Hair follicle dermal papilla cell (primary cell): Measurements from ENCODE around the gene C1QTNF2. TPM values are rescaled to one million over a fixed set of nuclear protein-coding genes. Genes with fewer than 3 reads are reported as not detected.

Experiments
- small RNA-seq: library from RNA; depleted of rRNA; stranded (forward); fragments of <200 nt; gene quantifications from one replicate; pipeline ENCODE3, GENCODE V24; 2012
- total RNA-seq: library from RNA; depleted of rRNA; stranded (reverse); fragments of >200 nt; gene quantifications from 2 replicates; pipeline ENCODE4 v1.2.3, GENCODE V29; 2012

Gene C1QTNF2
- 0.49 and 0.73 TPM in 2 replicates for total RNA-seq

GRCh38 chr5:160369990-160370712 lies at the start of gene C1QTNF2:
Gene C1QTNF2, minus strand, starts transcription at chr5:160370626. Its CDS starts 15,615 bp downstream, at chr5:160355011.

GRCh38 chr5:160418561-160419457 lies 48.4 kb upstream of the C1QTNF2 start, which contains the start of gene SLU7:
Gene SLU7, minus strand, starts transcription at chr5:160419081. Its CDS starts 3,787 bp downstream, at chr5:160415294.

GRCh38 chr5:160399402-160400353 lies 29.3 kb upstream of the C1QTNF2 start, which contains the start of gene FAM200C:
Gene FAM200C, minus strand, starts transcription at chr5:160400054. Its CDS starts 4,564 bp downstream, at chr5:160395490.

GRCh38 chr5:160312134-160312959 lies 58.1 kb downstream of the C1QTNF2 start, which contains the start of gene CCNJL:
Gene CCNJL, minus strand, starts transcription at chr5:160312564. Its CDS starts 641 bp downstream, at chr5:160311923.

Small RNA genes within 50 kb of the gene (small RNA-seq; reads per million reads assigned to genes)
- gene AC112191.3 = not detected

Other genes starting within 250 kb of the C1QTNF2 start
- not detected in 2 replicates for gene FABP6, start 141.1 kb downstream of the C1QTNF2 start, total RNA-seq
- under 0.01 and 1.1 TPM in 2 replicates for gene CCNJL, start 58.1 kb downstream of the C1QTNF2 start, total RNA-seq
- 1.7 and 3.2 TPM in 2 replicates for gene FAM200C, start 29.4 kb upstream of the C1QTNF2 start, total RNA-seq
- 44.8 and 48.0 TPM in 2 replicates for gene SLU7, start 48.5 kb upstream of the C1QTNF2 start, total RNA-seq
- 16.6 and 18.9 TPM in 2 replicates for gene PTTG1, start 51.2 kb upstream of the C1QTNF2 start, total RNA-seq